ENCODE measurements around the gene ISLR.

GRCh38 chr15:74168711-74169126 lies 4.8 kb upstream of the ISLR start:
- no peak for TF ChIP-seq CTCF (optimal IDR thresholded peaks at IDR 0.05 in 1 of 3, IDR thresholded peaks at IDR 0.05 in 1 of 3, conservative IDR thresholded peaks at IDR 0.05 in 1 of 3; ENCODE audit: extremely low read depth in 1 of 3, insufficient read depth in 2 of 3, low read length in 3 of 3)
- no peak for TF ChIP-seq EZH2 (IDR thresholded peaks at IDR 0.05; ENCODE audit: low read length)

Data from keratinocyte (primary cell).